Stimulated activated CD8-positive, alpha-beta memory T cell treated with anti-CD3 and anti-CD28 coated beads, Interleukin-15, amount 100 ng/mL, for 1 hour (primary cell): ENCODE results near the gene IFNL4.
"Not testable (repeated sequence)": the region's sequence is repeated elsewhere in the genome, so short reads cannot be mapped to it uniquely, and the experiment has no call there.

Experiments
- DNase-seq: peaks from one replicate; pipeline ENCODE4 v3.0.0-alpha.2; 2020; ENCODE audit warnings: low read depth

The IFNL4 gene

GRCh38 chr19:39248806-39249205 lies at the start of gene IFNL4:
Gene IFNL4 (minus strand): TSS chr19:39248856.
- no peak for DNase-seq

GRCh38 chr19:39297931-39298634 lies 49.4 kb upstream of the IFNL4 start:
- DNase-seq, result peak; percentile 38

GRCh38 chr19:39296906-39297305 lies 48.2 kb upstream of the IFNL4 start:
- no peak for DNase-seq

DNA sequence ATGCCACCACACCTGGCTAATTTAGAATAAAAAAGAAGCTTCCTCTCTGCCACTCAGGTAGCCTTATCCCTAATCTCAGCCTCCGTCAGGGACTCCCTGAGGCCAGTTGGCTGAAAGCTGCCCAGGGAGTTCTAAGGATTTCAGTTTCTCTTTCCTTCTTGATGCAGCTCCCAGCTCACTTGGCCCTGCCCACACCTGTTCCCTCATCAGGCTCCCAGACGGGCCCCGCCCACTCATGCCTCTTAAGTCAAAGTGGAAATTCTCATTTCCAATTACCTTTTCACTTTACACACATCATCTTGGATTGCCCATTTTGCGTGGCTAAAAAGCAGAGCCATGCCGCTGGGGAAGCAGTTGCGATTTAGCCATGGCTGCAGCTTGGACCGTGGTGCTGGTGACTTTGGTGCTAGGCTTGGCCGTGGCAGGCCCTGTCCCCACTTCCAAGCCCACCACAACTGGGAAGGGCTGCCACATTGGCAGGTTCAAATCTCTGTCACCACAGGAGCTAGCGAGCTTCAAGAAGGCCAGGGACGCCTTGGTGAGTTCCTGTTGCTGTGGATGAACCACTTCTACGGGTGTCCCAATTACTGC lies 47.5 kb upstream of the IFNL4 start, which contains the start of gene IFNL1:
Gene IFNL1 (plus strand): TSS at position 353 of the 591 bp plus-strand sequence. CDS start 15 bp downstream, at position 368.
- DNase-seq, result no peak

DNA sequence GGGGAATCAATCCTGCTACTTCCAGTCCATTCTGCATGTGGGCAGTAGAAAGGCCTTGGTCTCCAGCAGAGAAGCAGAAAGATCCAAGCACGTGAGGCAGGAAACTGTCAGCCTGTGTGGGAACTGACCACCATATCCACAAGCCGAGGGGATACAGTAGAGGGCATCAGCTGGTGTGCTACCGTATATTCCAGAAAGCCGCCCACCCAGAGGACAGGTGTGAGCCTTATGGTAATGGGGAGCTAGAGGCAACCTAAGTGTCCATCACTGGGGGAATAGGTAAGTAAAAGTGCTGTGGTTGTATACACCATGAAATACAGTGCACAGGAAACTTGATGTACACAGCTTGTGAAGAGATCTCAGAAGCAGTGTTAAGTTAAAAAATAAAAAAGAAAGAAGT lies 44.7 kb upstream of the IFNL4 start:
- no peak for DNase-seq

GRCh38 chr19:39284032-39284431 lies 35.4 kb upstream of the IFNL4 start:
- DNase-seq, result no peak

GRCh38 chr19:39282021-39282420 lies 33.4 kb upstream of the IFNL4 start:
- DNase-seq, result no peak

DNA sequence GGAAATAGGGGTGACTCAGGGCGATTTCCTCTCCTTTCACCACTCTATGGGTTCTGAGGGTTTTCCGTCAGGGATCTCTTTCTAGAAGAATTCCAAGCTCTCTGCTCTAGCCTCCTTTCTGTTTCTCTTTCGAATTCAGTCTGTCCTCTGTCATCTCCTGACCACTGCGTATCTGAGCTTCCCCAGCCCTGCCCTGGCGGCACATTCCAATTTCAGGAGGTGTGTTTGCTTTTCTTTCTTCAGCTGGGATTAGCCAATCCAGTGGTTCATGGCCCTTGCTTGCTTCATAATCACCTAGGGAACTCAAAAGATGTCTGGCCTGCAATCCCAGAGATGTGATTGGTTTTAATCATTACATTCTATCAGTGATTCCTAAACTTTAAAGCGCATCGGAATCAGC lies 28.9 kb upstream of the IFNL4 start:
- no peak for DNase-seq

DNA sequence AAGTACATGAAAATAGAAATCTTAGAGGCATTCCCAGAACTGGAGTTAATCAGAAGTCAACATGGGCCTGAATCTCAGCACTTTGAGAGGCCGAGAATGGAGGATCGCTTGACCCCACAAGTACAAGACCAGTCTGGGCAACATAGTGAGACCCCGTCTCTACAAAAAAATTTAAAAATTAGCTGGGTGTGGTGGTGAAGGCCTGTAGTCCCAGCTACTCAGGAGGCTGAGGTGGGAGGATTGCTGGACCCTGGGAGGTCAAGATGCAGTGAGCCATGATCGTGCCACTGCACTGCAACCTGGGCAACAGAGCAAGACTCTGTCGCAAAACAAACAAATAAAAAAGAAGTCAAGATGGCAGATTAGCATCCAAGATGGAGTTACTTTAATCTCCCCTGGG lies 28.1 kb upstream of the IFNL4 start:
- DNase-seq, result no peak

DNA sequence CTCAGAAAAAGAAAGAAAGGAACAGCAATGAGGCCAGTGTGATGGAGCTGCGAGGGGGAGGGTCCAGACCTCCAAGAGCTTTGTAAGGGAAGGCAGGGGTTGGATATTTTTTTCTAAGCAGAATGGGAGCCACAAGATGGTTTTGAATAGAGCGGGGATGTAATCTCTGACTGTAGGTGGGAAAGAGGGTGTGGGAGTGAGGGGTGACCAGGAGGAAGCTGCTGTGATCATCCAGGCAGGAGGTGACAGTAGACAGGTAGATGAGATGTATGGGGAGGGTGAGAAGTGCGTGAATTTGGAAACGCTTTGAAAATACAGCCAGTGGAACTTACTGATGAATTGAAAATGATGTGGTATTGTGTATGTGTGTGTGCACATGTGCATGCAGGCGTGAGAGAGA lies 26.9 kb upstream of the IFNL4 start:
- DNase-seq, result no peak

GRCh38 chr19:39273859-39274258 lies 25.2 kb upstream of the IFNL4 start:
- not testable (repeated sequence) for DNase-seq

- DNase-seq, result no peak
These were observed 21.6 kb upstream of the IFNL4 start for GRCh38 chr19:39270036-39270871.

DNA sequence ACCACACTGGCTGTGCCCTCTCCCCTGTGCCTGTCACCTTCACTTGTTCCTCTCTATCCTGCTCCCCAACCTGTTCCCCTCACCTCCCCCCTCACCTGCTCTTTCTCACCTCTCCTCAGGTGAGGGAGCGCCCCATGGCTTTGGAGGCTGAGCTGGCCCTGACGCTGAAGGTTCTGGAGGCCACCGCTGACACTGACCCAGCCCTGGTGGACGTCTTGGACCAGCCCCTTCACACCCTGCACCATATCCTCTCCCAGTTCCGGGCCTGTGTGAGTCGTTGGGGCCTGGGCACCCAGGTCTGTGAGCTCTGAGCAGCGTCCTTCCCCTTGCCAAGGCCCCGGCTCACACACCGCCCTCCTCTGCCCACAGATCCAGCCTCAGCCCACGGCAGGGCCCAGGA lies 20.7 kb upstream of the IFNL4 start:
- DNase-seq, result not testable (repeated sequence)

DNA sequence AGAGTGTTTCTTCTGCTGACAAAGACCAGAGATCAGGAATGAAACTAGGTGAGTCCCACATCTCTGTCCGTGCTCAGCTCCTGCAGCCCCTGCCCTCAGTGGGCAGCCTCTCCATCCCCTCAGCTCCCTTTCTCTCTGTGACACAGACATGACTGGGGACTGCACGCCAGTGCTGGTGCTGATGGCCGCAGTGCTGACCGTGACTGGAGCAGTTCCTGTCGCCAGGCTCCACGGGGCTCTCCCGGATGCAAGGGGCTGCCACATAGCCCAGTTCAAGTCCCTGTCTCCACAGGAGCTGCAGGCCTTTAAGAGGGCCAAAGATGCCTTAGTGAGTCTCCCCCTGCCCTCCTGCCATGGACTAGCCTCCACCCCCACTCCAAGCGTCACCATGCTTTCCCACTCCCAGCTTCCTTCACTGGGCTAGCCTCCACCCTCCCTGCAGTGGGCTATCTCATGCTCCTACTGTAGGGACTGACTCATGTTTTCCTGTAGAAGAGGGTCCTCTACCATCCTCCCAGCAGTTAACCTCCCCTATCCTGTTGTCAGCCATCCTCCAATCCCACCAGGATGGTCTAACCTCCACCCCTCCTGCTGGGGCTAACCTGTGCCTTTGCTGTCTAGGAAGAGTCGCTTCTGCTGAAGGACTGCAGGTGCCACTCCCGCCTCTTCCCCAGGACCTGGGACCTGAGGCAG lies 20.0 kb upstream of the IFNL4 start:
- DNase-seq, result not testable (repeated sequence)

DNA sequence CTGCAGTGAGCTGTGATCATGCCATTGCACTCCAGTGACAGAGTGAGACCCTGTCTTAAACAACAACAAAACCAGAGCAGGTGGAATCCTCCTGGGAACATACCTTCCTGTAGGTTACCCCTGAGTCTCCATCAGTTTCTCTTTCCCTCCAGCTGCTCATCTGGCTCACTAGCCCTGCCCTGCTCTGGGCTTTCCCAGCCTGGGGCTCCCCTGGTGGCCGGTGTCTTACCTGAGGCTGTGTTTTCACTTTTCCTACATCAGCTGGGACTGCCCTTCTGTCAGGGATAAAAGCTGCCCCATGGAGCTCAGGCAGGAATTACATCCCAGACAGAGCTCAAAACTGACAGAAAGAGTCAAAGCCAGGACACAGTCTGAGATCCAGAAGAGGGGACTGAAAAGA lies 19.4 kb upstream of the IFNL4 start, which contains the start of gene IFNL2:
Gene IFNL2 (plus strand): TSS at position 312 of the 400 bp plus-strand sequence. CDS start 173 bp downstream, outside the sequence.
- not testable (repeated sequence) for DNase-seq

DNA sequence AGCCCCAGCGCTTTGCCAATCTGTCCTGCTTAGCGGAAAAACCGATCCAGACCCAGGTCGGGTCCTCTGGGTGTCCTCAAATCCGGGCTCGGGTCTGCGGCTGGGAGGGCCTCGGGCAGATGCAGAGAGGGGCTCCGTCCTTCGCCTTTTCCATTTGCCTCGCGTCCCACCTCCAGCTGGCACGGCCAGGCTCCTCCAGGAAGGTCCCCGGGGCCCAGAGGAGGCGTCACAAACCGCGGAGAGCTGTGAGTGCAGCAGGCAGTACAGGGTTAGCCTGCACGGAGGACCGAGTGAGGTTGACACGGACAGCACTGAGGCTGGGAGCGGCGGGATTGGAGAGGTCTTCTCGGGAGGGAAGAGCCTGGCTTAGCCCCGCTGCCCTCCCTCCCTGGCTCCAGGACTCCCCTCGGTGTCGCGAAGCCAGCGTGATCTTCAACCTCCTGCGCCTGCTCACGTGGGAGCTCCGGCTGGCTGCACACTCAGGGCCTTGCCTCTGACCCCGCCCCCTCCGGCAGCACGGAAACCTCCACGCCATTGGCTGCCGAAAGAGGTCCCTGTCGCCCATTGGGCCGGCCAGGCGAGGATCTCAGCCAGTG lies 16.8 kb upstream of the IFNL4 start:
- no peak for DNase-seq

GRCh38 chr19:39264306-39265290 lies 15.9 kb upstream of the IFNL4 start:
- no peak for DNase-seq

DNA sequence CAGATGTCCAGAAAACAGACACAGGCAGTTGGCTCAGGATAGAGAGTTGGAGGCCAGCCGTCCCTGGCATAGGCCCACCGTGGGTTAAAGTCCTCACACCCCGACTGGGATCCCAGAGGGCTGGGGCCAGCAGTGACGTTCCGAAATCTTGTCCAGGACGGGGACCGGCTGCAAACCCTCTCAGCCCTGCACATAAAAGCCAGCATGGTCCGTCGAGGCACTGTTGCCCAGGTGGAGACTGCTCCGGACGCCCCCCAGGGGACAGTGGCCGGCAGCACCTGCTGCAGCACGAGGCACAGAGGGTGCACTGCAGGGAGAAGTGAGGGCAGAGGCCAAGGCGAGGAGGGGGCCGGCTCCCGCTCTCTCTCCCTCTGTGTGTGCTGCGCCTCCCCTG lies 15.3 kb upstream of the IFNL4 start:
- no peak for DNase-seq

- DNase-seq, result no peak
These were observed 13.8 kb upstream of the IFNL4 start for GRCh38 chr19:39262496-39262895.

DNA sequence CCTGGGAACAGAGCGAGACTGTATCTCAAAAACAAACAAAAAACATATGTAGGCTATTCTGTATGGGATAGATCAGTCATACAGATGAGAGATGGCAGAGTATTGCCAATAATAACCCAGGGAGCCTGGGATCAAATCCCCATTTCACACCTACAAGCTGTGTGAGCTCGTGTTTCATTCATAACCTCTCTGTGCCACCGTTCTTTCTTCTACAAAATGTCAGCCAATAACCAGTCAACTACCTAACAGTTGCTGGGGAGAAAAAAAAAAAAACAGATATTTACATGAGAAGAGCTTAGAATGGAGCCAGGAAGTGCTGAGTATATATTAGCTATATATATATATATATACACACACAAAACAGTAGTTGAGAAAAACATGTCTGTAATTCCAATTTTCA lies 13.0 kb upstream of the IFNL4 start:
- no peak for DNase-seq

GRCh38 chr19:39257227-39257626 lies 8.6 kb upstream of the IFNL4 start:
- no peak for DNase-seq
